Suprapubic skin (tissue), 4 donors: ENCODE data around the gene MT2A. TPM values are rescaled to one million over a fixed set of nuclear protein-coding genes. Genes with fewer than 3 reads are reported as not detected.

Source experiments
- DNase-seq, 2 donors: peaks; one replicate each; pipeline ENCODE4 v3.0.0-alpha.2; 2019; ENCODE audit warnings: low spot score in 2 of 2
- H3K27ac ChIP-seq: fragments of 200-600 bp; sonication (generic); one replicate; pipeline ENCODE4 v1.5.1; 2019
- H3K27me3 ChIP-seq: fragments of 200-600 bp; sonication (generic); one replicate; pipeline ENCODE4 v1.5.1; 2019
- H3K36me3 ChIP-seq: fragments of 200-600 bp; sonication (generic); one replicate; pipeline ENCODE4 v1.5.1; 2019
- H3K4me1 ChIP-seq: fragments of 200-600 bp; sonication (generic); one replicate; pipeline ENCODE4 v1.5.1; 2019
- H3K4me3 ChIP-seq: fragments of 200-600 bp; sonication (generic); one replicate; pipeline ENCODE4 v1.5.1; 2019; ENCODE audit warnings: mild to moderate bottlenecking
- H3K9me3 ChIP-seq: fragments of 200-600 bp; sonication (generic); one replicate; pipeline ENCODE4 v1.5.1; 2019
- EP300 ChIP-seq: sonication (generic); formaldehyde crosslinking; IDR thresholded peaks from one replicate; pipeline ENCODE4 v1.6.1; 2017; ENCODE audit warnings: antibody characterized with exemption
- POLR2A ChIP-seq, 2 donors: fragments of 450-650 bp; IDR thresholded peaks; one replicate each; pipeline ENCODE4 v1.6.1; 2017; ENCODE audit warnings: antibody characterized with exemption in 2 of 2, mild to moderate bottlenecking in 2 of 2, moderate library complexity in 2 of 2
- POLR2AphosphoS5 ChIP-seq, 3 donors: sonication (generic); formaldehyde crosslinking; IDR thresholded peaks; one replicate each; pipeline ENCODE4 v1.6.1; 2017; ENCODE audit warnings: antibody characterized with exemption in 3 of 3
- WGBS: methylation state at CpG from one replicate; pipeline ENCODE4 v1.1.5; 2018; 5-methylcytosine and 5-hydroxymethylcytosine counted together
- total RNA-seq, 4 donors: library from RNA; depleted of rRNA; stranded (reverse); fragments of >200 nt; gene quantifications; one replicate each; pipeline ENCODE4 v1.1.0, GENCODE V29; 2016
- TF ChIP-seq, protein P1 (sequence below), 2 donors: fragments of 200-600 bp in 1 of 2; fragments of 450-650 bp in 1 of 2; sonication (generic) in 1 of 2; IDR thresholded peaks; one replicate each; pipeline ENCODE4 v1.5.1; 2016 to 2019; ENCODE audit warnings: antibody characterized with exemption in 2 of 2, mild to moderate bottlenecking in 1 of 2, moderate library complexity in 1 of 2

The MT2A gene
- total RNA-seq, 4 donors from 2014 or later: 375 to 1,014 (median 463) TPM

DNA sequence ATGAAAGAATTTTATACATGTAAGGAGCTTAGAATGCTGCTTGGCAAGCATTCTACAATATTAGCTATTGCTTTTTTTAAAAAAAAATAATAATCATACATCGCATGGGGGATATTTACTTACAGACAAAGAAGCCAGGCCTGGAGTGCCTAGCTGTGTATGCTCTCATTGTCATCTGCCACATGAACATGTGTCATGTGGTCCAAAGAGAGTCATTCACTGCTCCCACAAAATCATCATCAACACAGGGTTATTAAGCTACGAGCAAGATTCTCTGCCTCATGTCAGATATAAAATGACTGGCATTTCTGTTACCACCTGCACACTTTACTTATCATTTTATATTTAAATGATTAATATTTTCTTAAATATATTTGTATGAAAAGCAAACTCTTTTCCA, 15.3 kb downstream of the MT2A start:
- H3K9me3 ChIP-seq: no peaks in the 10 kb centered on the region
- no peak for TF ChIP-seq EP300
- no peak for TF ChIP-seq POLR2AphosphoS5 (IDR thresholded peaks at IDR 0.05)
- no peak overlapping the region for H3K27ac ChIP-seq
- H3K27me3 ChIP-seq: no peaks in the 10 kb centered on the region
- peaks cover 25% of the 10 kb centered on the region for H3K4me1 ChIP-seq
- no peak overlapping the region for H3K4me3 ChIP-seq
- 95% methylated on average over 2 of the region's 2 CpGs for WGBS
- H3K36me3 ChIP-seq: no peaks in the 10 kb centered on the region
- no peak for DNase-seq

GRCh38 chr16:56625140-56625942, 17.0 kb downstream of the MT2A start, which contains the start of gene MT1E:
Gene MT1E, plus strand, starts transcription at chr16:56625781. Its CDS starts 71 bp downstream, at chr16:56625852.
- TF ChIP-seq POLR2AphosphoS5 (IDR thresholded peaks at IDR 0.05): peak; percentile 71 to 93 (median 89)
- TF ChIP-seq, protein P1, sequence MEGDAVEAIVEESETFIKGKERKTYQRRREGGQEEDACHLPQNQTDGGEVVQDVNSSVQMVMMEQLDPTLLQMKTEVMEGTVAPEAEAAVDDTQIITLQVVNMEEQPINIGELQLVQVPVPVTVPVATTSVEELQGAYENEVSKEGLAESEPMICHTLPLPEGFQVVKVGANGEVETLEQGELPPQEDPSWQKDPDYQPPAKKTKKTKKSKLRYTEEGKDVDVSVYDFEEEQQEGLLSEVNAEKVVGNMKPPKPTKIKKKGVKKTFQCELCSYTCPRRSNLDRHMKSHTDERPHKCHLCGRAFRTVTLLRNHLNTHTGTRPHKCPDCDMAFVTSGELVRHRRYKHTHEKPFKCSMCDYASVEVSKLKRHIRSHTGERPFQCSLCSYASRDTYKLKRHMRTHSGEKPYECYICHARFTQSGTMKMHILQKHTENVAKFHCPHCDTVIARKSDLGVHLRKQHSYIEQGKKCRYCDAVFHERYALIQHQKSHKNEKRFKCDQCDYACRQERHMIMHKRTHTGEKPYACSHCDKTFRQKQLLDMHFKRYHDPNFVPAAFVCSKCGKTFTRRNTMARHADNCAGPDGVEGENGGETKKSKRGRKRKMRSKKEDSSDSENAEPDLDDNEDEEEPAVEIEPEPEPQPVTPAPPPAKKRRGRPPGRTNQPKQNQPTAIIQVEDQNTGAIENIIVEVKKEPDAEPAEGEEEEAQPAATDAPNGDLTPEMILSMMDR (IDR thresholded peaks at IDR 0.05): no peak
- TF ChIP-seq EP300: peak; percentile 49
- TF ChIP-seq POLR2A (IDR thresholded peaks at IDR 0.05): peak; percentile 90 to 93
- peaks cover 28% of the 10 kb centered on the region for H3K4me1 ChIP-seq
- peak within 1 kb of the TSS; percentile 90 for H3K27ac ChIP-seq
- DNase-seq: peak; percentile 86 to 89
- no peaks in the 10 kb centered on the region for H3K36me3 ChIP-seq
- WGBS: 4% methylated on average over 33 of the region's 62 CpGs
- no peaks in the 10 kb centered on the region for H3K27me3 ChIP-seq
- no peaks in the 10 kb centered on the region for H3K9me3 ChIP-seq
- peak within 1 kb of the TSS; percentile 62 for H3K4me3 ChIP-seq

DNA sequence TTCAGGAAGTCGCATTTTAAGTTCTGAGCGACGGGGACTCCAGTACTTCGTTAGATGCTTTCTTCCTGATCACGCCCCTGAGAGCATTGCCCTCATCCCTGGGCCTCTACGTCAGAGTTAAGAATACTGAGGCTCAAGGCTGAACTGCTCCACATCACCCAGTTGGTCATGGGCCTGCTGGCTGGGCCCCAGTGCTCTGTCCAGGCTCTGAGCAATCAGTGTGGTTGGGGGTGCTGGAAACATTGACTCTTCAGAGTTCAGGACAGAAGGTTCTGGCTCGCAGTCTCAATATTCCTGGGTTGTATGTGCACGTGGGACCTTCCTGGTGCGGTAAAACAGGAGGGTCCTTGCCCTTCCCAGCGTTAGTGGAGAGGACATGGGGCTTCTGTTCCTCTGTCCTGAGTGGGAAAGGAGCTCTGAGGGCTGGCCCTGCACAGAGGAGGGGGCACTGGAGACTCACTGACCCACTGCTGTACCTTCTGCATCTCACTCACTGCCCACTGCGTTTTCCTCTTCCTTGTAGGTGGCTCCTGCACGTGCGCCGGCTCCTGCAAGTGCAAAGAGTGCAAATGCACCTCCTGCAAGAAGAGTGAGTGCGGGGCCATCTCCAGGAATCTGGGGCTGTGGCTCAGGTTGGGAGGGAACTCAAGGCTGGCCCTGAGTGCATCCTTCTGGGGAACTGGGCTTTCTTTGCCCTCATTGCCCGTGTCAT, 17.7 kb downstream of the MT2A start:
- H3K27ac ChIP-seq: peak overlapping the region; percentile 90
- WGBS: 16% methylated on average over 16 of the region's 16 CpGs
- H3K9me3 ChIP-seq: no peaks in the 10 kb centered on the region
- TF ChIP-seq POLR2AphosphoS5 (IDR thresholded peaks at IDR 0.05) (no peak), POLR2A (IDR thresholded peaks at IDR 0.05) (no peak), EP300 (no peak)
- TF ChIP-seq, protein P1 (IDR thresholded peaks at IDR 0.05): no peak
- DNase-seq: no peak
- H3K27me3 ChIP-seq: no peaks in the 10 kb centered on the region
- peaks cover 28% of the 10 kb centered on the region for H3K4me1 ChIP-seq
- H3K4me3 ChIP-seq: peak overlapping the region; percentile 62
- no peaks in the 10 kb centered on the region for H3K36me3 ChIP-seq

DNA sequence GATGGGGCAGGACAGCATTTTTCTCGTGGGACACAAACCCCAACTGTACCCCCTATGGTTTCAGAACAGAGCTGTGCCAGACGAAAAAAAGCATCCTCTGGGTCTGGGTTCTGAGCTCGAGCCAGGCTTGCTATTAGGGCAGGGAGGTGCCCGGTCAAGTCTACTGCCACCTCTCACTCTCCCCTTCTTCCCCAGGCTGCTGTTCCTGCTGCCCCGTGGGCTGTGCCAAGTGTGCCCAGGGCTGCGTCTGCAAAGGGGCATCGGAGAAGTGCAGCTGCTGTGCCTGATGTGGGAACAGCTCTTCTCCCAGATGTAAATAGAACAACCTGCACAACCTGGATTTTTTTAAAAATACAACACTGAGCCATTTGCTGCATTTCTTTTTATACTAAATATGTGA, 18.3 kb downstream of the MT2A start:
- H3K27ac ChIP-seq: peak overlapping the region; percentile 90
- H3K4me1 ChIP-seq: peaks cover 31% of the 10 kb centered on the region
- TF ChIP-seq POLR2A (IDR thresholded peaks at IDR 0.05) (no peak), POLR2AphosphoS5 (IDR thresholded peaks at IDR 0.05) (no peak), EP300 (no peak)
- TF ChIP-seq, protein P1 (IDR thresholded peaks at IDR 0.05): no peak
- peak overlapping the region; percentile 62 for H3K4me3 ChIP-seq
- WGBS: 38% methylated on average over 6 of the region's 7 CpGs
- no peak for DNase-seq
- H3K9me3 ChIP-seq: no peaks in the 10 kb centered on the region
- no peaks in the 10 kb centered on the region for H3K27me3 ChIP-seq
- no peaks in the 10 kb centered on the region for H3K36me3 ChIP-seq

DNA sequence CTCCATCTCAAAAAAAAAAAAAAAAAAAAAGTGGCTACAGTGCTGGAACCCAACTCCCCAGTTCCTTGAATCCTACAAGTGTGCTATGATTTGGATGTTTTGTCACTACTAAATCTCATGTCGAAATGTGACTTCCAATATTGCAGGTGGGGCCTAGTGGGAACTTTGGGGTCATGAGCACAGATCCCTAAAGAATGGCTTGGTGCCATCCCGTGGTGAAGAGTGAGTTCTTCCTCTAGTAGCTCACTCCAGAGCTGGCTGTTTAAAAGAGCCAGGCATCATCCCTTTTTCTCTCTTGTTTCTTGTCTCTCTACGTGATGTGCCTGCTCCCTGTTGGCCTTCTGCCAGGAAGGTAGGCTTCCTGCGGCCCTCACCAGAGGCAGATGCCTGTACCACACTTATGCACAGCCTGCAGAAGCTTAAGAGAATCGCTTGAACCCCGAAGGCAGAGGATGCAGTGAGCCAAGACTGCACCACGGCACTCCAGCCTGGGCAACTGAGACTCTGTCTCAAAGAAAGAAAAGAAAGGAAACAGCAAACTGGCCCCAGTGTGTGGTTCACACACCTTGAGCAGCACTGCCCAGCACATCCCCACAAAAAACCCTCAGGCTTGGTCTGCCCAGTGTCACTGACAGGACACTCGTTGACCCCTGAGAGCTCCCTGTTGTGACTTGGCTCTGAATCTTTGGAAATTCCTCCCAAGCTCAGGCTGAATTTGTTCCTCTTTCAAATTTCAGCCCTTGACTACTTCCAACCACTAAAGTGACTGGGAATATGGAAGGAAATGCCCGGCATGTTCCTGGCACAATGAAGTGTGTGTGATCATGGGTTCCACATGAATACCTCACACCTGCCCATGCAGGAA, 20.3 kb downstream of the MT2A start:
- peaks cover 47% of the 10 kb centered on the region for H3K4me1 ChIP-seq
- peak overlapping the region; percentile 19 for H3K27ac ChIP-seq
- WGBS: 63% methylated on average over 9 of the region's 9 CpGs
- H3K36me3 ChIP-seq: no peaks in the 10 kb centered on the region
- H3K9me3 ChIP-seq: no peaks in the 10 kb centered on the region
- DNase-seq: no peak
- TF ChIP-seq POLR2A (IDR thresholded peaks at IDR 0.05): no peak
- TF ChIP-seq POLR2AphosphoS5 (IDR thresholded peaks at IDR 0.05): no peak
- TF ChIP-seq, protein P1 (IDR thresholded peaks at IDR 0.05): no peak
- TF ChIP-seq EP300: no peak
- no peaks in the 10 kb centered on the region for H3K27me3 ChIP-seq
- H3K4me3 ChIP-seq: no peak overlapping the region
